Prostate gland (tissue), 2 donors: Measurements from ENCODE around the gene SLC2A5. TPM values are rescaled to one million over a fixed set of nuclear protein-coding genes. Genes with fewer than 3 reads are reported as not detected.

Experiments
- DNase-seq: peaks from one replicate; pipeline ENCODE4 v3.0.0-alpha.2; 2019; ENCODE audit warnings: low spot score
- H3K27ac ChIP-seq, 2 donors: fragments of 200-600 bp; sonication (generic); 2 replicates each; pipeline ENCODE4 v1.5.1; 2017 to 2019
- H3K27me3 ChIP-seq: fragments of 200-600 bp; sonication (generic); replicated peaks from 2 replicates; pipeline ENCODE4 v1.5.1; 2019; ENCODE audit not compliant: insufficient read depth
- H3K36me3 ChIP-seq, 2 donors: fragments of 200-600 bp; sonication (generic); 1 replicate in 1 of 2; 2 replicates in 1 of 2; pipeline versions ENCODE4 v1.5.1 to v1.8.1; 2017 to 2019
- H3K4me1 ChIP-seq: fragments of 200-600 bp; sonication (generic); replicated peaks from 2 replicates; pipeline ENCODE4 v1.5.1; 2019
- H3K4me3 ChIP-seq, 2 donors: fragments of 200-600 bp; sonication (generic); 2 replicates each; pipeline ENCODE4 v1.5.1; 2017 to 2019
- H3K9me3 ChIP-seq: fragments of 200-600 bp; sonication (generic); 2 replicates; pipeline ENCODE4 v1.5.1; 2017
- POLR2A ChIP-seq: fragments of 450-650 bp; IDR thresholded peaks from one replicate; pipeline ENCODE4 v1.6.1; 2016; ENCODE audit warnings: antibody characterized with exemption, mild to moderate bottlenecking
- POLR2AphosphoS5 ChIP-seq: sonication (generic); formaldehyde crosslinking; IDR thresholded peaks from one replicate; pipeline ENCODE4 v1.6.1; 2017; ENCODE audit warnings: antibody characterized with exemption
- WGBS: methylation state at CpG from one replicate; pipeline ENCODE4 v1.1.5; 2018; 5-methylcytosine and 5-hydroxymethylcytosine counted together
- intact Hi-C: fragments of 100-400 bp; cut with DNase I; formaldehyde crosslinking; loops from one replicate; pipeline ENCODE4 v1.14.2; 2022
- total RNA-seq, 2 donors: library from RNA; depleted of rRNA; stranded (reverse); fragments of >200 nt; gene quantifications; one replicate each; pipeline ENCODE4 v1.1.0, GENCODE V29; 2016
- TF ChIP-seq, protein P1 (sequence below), 4 experiments: fragments of 200-600 bp in 2 of 4; fragments of 450-650 bp in 2 of 4; sonication (generic) in 2 of 4; IDR thresholded peaks; 1 replicate in 3 of 4; 2 replicates in 1 of 4; pipeline ENCODE4 v1.5.1; 2016 to 2019; ENCODE audit warnings: antibody characterized with exemption in 4 of 4, mild to moderate bottlenecking in 2 of 4, moderate library complexity in 2 of 4

Gene SLC2A5
- total RNA-seq, 2 donors from 2014 or later: 25.4 to 55.0 TPM

DNA sequence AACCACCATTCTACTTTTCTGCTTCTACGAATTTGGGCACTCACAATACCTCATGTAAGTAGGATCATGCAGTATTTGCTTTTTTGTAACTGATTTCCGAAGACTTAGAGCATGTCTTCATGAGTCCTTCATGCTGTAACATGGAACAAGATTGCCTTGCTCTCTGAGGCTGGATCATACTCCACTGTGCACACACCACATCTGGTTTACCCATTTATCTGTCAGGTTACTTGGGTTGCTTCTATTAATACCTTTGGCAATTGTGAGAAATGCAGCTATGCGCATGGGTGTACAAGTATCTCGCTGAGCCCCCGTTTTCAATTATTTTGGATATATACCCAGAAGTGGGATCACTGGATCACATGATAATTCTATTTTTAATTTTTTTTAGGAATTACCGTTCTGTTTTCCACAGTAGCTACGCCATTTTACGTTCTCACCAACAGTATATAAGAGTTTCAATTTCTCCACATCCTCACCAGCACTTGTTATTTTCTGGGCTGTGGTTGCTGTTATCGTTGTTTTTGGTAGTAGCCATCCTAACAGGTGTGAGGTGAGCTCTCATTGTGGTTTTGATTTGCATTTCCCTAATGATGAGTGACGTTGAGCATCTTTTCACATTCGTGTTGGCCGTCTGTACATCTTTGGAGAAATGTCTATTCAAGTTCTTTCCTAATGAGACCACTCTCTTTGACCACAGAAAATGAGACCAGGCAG, 10.7 kb upstream of the SLC2A5 start:
- no peaks in the 10 kb centered on the region for H3K9me3 ChIP-seq
- WGBS: 94% methylated on average over 12 of the region's 12 CpGs
- no peak overlapping the region for H3K27ac ChIP-seq
- no peaks in the 10 kb centered on the region for H3K27me3 ChIP-seq
- no peaks in the 10 kb centered on the region for H3K36me3 ChIP-seq
- intact Hi-C loops: no loop called here
- no peak for DNase-seq
- H3K4me3 ChIP-seq: no peak overlapping the region
- no peak for TF ChIP-seq POLR2AphosphoS5
- no peak for TF ChIP-seq POLR2A
- TF ChIP-seq, protein P1, sequence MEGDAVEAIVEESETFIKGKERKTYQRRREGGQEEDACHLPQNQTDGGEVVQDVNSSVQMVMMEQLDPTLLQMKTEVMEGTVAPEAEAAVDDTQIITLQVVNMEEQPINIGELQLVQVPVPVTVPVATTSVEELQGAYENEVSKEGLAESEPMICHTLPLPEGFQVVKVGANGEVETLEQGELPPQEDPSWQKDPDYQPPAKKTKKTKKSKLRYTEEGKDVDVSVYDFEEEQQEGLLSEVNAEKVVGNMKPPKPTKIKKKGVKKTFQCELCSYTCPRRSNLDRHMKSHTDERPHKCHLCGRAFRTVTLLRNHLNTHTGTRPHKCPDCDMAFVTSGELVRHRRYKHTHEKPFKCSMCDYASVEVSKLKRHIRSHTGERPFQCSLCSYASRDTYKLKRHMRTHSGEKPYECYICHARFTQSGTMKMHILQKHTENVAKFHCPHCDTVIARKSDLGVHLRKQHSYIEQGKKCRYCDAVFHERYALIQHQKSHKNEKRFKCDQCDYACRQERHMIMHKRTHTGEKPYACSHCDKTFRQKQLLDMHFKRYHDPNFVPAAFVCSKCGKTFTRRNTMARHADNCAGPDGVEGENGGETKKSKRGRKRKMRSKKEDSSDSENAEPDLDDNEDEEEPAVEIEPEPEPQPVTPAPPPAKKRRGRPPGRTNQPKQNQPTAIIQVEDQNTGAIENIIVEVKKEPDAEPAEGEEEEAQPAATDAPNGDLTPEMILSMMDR (IDR thresholded peaks at IDR 0.05): no peak
- H3K4me1 ChIP-seq: peaks cover 2% of the 10 kb centered on the region

DNA sequence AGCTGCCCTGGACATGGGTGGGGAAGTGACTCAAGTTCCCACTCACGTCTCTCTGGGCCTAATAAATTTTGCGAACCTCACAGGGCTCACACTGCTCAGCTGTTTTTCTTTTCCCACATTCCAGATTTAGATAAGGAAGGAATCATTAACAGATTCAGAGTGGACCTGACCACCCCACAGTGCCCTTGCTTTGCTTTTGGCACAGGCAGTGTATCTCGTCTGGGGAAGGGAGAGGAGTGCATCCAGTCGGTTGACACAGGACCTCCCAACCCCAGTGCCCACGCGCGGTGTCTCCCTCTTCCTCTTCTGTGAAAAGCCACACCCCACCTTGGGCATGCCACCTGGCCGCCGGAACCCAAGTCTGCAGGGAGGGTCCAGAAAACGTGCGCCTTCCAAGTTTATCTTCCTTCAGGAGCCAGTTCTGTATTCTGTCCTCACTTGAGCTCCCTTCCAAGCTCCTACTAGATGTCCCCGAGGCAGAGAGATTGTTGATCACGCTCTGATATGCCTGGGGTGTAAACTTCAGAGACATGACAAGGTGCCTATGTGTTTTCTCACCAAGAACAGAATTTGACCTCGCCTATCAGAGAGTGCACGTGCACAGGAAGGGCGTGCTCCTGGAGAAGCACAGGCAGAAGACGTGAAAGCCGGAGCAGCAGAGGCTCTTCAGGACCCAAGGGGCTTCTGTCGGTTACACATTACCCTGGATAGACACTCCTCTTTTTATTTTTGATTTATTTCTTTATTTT, 9.5 kb upstream of the SLC2A5 start:
- intact Hi-C loops: no loop called here
- no peak overlapping the region for H3K4me3 ChIP-seq
- DNase-seq: no peak
- peaks cover 3% of the 10 kb centered on the region for H3K4me1 ChIP-seq
- no peak for TF ChIP-seq POLR2AphosphoS5
- TF ChIP-seq POLR2A: no peak
- TF ChIP-seq, protein P1 (IDR thresholded peaks at IDR 0.05): no peak
- no peaks in the 10 kb centered on the region for H3K9me3 ChIP-seq
- no peaks in the 10 kb centered on the region for H3K27me3 ChIP-seq
- H3K27ac ChIP-seq: no peak overlapping the region
- WGBS: 56% methylated on average over 19 of the region's 19 CpGs
- no peaks in the 10 kb centered on the region for H3K36me3 ChIP-seq

DNA sequence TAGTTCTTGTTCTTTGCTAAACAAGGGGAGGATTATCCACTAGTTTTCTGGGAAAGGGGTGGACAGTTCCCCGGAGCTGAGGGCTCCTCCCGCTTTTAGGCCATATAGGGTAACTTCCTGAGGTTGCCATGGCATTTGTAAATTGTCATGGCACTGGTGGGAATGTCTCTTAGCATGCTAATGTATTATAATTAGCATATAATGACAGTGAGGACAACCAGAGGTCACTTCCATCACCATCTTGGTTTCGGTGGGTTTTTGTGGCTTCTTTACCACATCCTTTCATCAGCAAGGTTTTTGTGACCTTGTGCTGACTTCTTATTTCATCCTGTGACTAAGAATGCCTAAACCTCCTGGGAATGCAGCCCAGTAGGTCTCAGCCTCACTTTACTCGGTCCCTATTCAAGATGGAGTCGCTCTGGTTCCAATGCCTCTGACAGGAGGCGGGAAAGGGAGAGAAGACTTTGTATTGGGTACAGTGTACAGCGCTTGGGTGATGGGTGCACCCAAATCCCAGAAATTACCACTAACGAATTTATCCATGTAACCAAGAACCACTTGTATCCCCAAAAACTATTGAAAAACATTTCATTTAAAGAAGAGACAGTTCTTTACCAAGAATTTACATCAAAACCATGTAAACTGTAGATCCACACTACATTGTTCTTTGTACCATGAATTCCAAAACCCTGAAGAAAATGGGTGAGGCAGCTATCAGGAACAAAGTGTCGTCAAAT, 8.7 kb upstream of the SLC2A5 start:
- Histone ChIP-seq H3K4me1 (peaks cover 3% of the 10 kb centered on the region), H3K27ac (no peak overlapping the region), H3K4me3 (no peak overlapping the region), H3K27me3 (no peaks in the 10 kb centered on the region), H3K36me3 (no peaks in the 10 kb centered on the region), H3K9me3 (no peaks in the 10 kb centered on the region)
- intact Hi-C loops: no loop called here
- no peak for DNase-seq
- 77% methylated on average over 9 of the region's 9 CpGs for WGBS
- TF ChIP-seq POLR2A (no peak), POLR2AphosphoS5 (no peak)
- TF ChIP-seq, protein P1 (IDR thresholded peaks at IDR 0.05): no peak

DNA sequence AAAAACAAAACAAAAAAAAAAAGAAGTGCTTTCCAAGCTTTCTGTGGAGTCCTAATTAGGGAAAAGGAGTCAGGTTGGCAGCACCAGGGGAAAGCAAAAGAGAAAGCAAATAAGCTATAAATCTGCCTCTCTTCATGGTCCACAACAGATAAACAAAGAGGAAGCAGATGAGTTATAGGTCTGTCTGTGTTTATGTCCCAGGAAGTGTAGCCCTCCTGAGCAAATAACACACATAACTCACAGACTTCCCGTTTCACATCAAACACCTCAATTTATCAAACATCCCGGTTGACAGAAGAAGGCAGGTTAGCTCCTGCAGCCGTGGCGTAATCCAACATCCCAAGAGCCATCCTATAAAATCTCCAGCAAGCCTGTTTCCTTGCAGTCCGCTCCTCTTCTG, 5.6 kb upstream of the SLC2A5 start:
- H3K9me3 ChIP-seq: no peaks in the 10 kb centered on the region
- DNase-seq: peak; percentile 86
- TF ChIP-seq POLR2AphosphoS5 (peak; percentile 92), POLR2A (no peak)
- H3K27me3 ChIP-seq: no peaks in the 10 kb centered on the region
- no peak overlapping the region for H3K4me3 ChIP-seq
- H3K4me1 ChIP-seq: peaks cover 3% of the 10 kb centered on the region
- H3K36me3 ChIP-seq: no peaks in the 10 kb centered on the region
- H3K27ac ChIP-seq: peak overlapping the region; percentile 49 to 68
- intact Hi-C loops: no loop called here
- 8% methylated on average over 5 of the region's 5 CpGs for WGBS

DNA sequence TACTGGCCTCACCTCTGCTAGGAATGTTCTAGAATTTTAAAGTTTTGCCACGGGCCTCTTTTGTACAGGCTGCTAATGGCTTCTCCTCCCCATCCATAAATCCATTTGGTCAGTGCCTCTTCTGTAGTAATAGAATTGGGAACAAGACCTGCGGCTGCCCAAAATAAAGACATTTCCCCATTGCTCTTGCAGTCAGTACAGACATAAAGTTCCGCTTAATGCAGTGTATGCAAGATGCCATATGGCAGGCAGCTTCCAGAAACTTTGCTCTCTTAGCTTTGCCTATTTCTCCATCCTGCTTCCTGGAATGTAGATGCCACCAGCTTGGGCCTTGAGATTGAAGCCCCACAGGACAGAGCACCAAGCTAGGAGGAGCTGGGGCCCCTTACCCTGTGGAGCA, 3.7 kb upstream of the SLC2A5 start:
- no peaks in the 10 kb centered on the region for H3K27me3 ChIP-seq
- 72% methylated on average over 3 of the region's 3 CpGs for WGBS
- no peaks in the 10 kb centered on the region for H3K36me3 ChIP-seq
- no peak overlapping the region for H3K4me3 ChIP-seq
- H3K4me1 ChIP-seq: peaks cover 6% of the 10 kb centered on the region
- intact Hi-C loops: no loop called here
- no peak for DNase-seq
- H3K9me3 ChIP-seq: no peaks in the 10 kb centered on the region
- TF ChIP-seq, protein P1 (IDR thresholded peaks at IDR 0.05): no peak
- TF ChIP-seq POLR2A (no peak), POLR2AphosphoS5 (no peak)
- peak overlapping the region; percentile 27 to 68 for H3K27ac ChIP-seq
